Naive thymus-derived CD4-positive, alpha-beta T cell (primary cell): ENCODE measurements around the gene DTNB. TPM values are rescaled to one million over a fixed set of nuclear protein-coding genes. Genes with fewer than 3 reads are reported as not detected.

Source experiments
- ATAC-seq: fragments of 150-1000 bp; cut with Tn5 transposase; 2 replicates; pipeline ENCODE4 v1.10.0; 2021; ENCODE audit warnings: mild to moderate bottlenecking, moderate library complexity
- CTCF ChIA-PET: fragments of 350-600 bp; sonication (Branson Sonifier 250); formaldehyde crosslinking; loops from one replicate; lab custom pipeline; 2021; ENCODE audit warnings: antibody characterized with exemption; lab: Charles Lee
- POLR2A ChIA-PET: fragments of 350-600 bp; sonication (Branson Sonifier 250); formaldehyde crosslinking; loops from one replicate; lab custom pipeline; 2021; ENCODE audit warnings: antibody characterized with exemption, inconsistent platforms; lab: Charles Lee
- DNase-seq, 9 donors: peaks; one replicate each; pipeline versions ENCODE4 v3.0.0 to v3.0.0-alpha.2; 2020 to 2022; ENCODE audit warnings: mixed read lengths in 1 of 9
- H3K27ac ChIP-seq: one replicate; pipeline ENCODE4 v1.7.0; 2013; ENCODE audit warnings: mild to moderate bottlenecking, low read depth, low read length, moderate library complexity
- H3K27me3 ChIP-seq, 2 donors: one replicate each; pipeline ENCODE4 v1.7.0; 2013; ENCODE audit warnings: low read length in 2 of 2, mild to moderate bottlenecking in 2 of 2, moderate library complexity in 2 of 2; ENCODE audit not compliant: control insufficient read depth in 2 of 2, insufficient read depth in 2 of 2
- H3K36me3 ChIP-seq, 3 experiments: 1 replicate in 2 of 3; 2 replicates in 1 of 3; pipeline ENCODE4 v1.7.0; 2013; ENCODE audit warnings: low read length in 3 of 3, mild to moderate bottlenecking in 3 of 3, moderate library complexity in 1 of 3; ENCODE audit not compliant: insufficient read depth in 3 of 3, control insufficient read depth in 2 of 3
- H3K4me1 ChIP-seq, 2 donors: one replicate each; pipeline ENCODE4 v1.7.0; 2013; ENCODE audit warnings: low read length in 2 of 2, mild to moderate bottlenecking in 2 of 2, moderate library complexity in 1 of 2; ENCODE audit not compliant: control insufficient read depth in 2 of 2, insufficient read depth in 2 of 2
- H3K4me3 ChIP-seq: 2 replicates; pipeline ENCODE4 v1.7.0; 2013; ENCODE audit warnings: mild to moderate bottlenecking, low read length
- H3K9me3 ChIP-seq, 3 experiments: 1 replicate in 2 of 3; 2 replicates in 1 of 3; pipeline ENCODE4 v1.7.0; 2013; ENCODE audit warnings: low read length in 3 of 3; ENCODE audit not compliant: control insufficient read depth in 2 of 3
- H3K27ac Mint-ChIP-seq, 9 donors: one replicate each; pipeline ENCODE4 v1.8.0; 2020 to 2022; ENCODE audit warnings: mixed read lengths in 9 of 9, mild to moderate bottlenecking in 8 of 9, moderate library complexity in 5 of 9, inconsistent platforms in 2 of 9
- H3K27me3 Mint-ChIP-seq, 5 donors: one replicate each; pipeline ENCODE4 v1.8.0; 2021 to 2022; ENCODE audit warnings: mixed read lengths in 5 of 5, mild to moderate bottlenecking in 1 of 5
- H3K36me3 Mint-ChIP-seq, 5 donors: one replicate each; pipeline ENCODE4 v1.8.0; 2020 to 2022; ENCODE audit warnings: mixed read lengths in 5 of 5, mild to moderate bottlenecking in 3 of 5, inconsistent platforms in 1 of 5
- H3K4me1 Mint-ChIP-seq, 7 donors: one replicate each; pipeline ENCODE4 v1.8.0; 2020 to 2022; ENCODE audit warnings: mixed read lengths in 7 of 7, mild to moderate bottlenecking in 3 of 7, inconsistent platforms in 1 of 7
- H3K4me3 Mint-ChIP-seq, 10 donors: one replicate each; pipeline ENCODE4 v1.8.0; 2020 to 2022; ENCODE audit warnings: mild to moderate bottlenecking in 10 of 10, mixed read lengths in 10 of 10, moderate library complexity in 6 of 10, inconsistent platforms in 2 of 10
- H3K9me3 Mint-ChIP-seq, 11 donors: one replicate each; pipeline ENCODE4 v1.8.0; 2020 to 2022; ENCODE audit warnings: mixed read lengths in 11 of 11, mild to moderate bottlenecking in 4 of 11, inconsistent platforms in 1 of 11, moderate library complexity in 1 of 11
- intact Hi-C, 2 donors: fragments of 100-400 bp; cut with micrococcal nuclease; formaldehyde crosslinking; loops; one replicate each; pipeline ENCODE4 v1.15.1; 2023
- polyA plus RNA-seq, 2 donors: library from polyadenylated mRNA; unstranded; fragments of 300-500 nt; fragmentation: Illumina TruSeq; gene quantifications; one replicate each; pipeline ENCODE4 v1.2.3, GENCODE V29; 2021
- total RNA-seq, 6 experiments: library from RNA in 5 of 6; stranded (reverse) in 5 of 6; gene quantifications; 1 replicate in 5 of 6; 2 replicates in 1 of 6; pipeline ENCODE4 v1.2.3 and lab custom pipeline; 2021 to 2026

Gene DTNB
- total and polyA plus RNA-seq, 7 experiments from 2014 or later, result 17.0 to 56.2 (median 33.1) TPM

DNA sequence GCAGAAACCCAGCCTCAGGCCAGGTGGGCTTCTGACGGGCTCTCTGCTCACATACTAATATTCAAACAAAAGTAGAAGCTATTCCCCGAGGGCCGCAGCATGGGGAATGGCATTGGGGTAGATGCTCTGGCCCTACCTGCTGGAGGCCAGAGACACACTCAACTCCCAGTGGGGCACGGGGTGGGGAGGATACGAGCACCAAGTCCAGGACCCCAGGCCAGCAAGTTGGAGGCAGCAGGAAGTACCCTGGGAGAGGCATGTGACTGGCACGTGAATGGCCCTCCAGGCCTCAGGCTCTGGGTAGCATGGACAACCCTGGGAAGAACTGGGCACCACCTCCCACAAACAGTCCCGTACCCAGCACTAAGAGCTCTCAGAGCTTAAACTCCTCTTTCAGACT, 335.5 kb downstream of the DTNB start:
- Mint-ChIP-seq H3K27me3 (no peaks in the 10 kb centered on the region), H3K9me3 (no peaks in the 10 kb centered on the region), H3K4me3 (peak overlapping the region; percentile 21 to 84 (median 66)), H3K27ac (peak overlapping the region; percentile 62 to 96 (median 76)), H3K36me3 (peaks cover 0 to 3% (median 0%) of the 10 kb centered on the region in 5 donors), H3K4me1 (peaks cover 52 to 70% (median 64%) of the 10 kb centered on the region in 7 donors)
- Histone ChIP-seq H3K27me3 (no peaks in the 10 kb centered on the region), H3K36me3 (no peaks in the 10 kb centered on the region), H3K4me3 (no peak overlapping the region), H3K4me1 (peaks cover 18 to 70% of the 10 kb centered on the region in 2 donors), H3K9me3 (no peaks in the 10 kb centered on the region), H3K27ac (peak overlapping the region; percentile 69)
- ATAC-seq (no peak), DNase-seq (no peak)
- intact Hi-C loops, result loop anchor here (1.0 to 5.0 kb wide), 3 partner anchors 23 to 36 kb away; no protein-coding TSS in a partner anchor
- CTCF ChIA-PET, result interaction anchor here (1.5 to 3.1 kb wide), 3 partner anchors 23 to 61 kb away, joined by 4 to 18 read pairs (median 5); no protein-coding TSS in a partner anchor
- POLR2A ChIA-PET, result interaction anchor here (0.7 to 3.3 kb wide), 9 partner anchors 11 to 87 kb away, joined by 3 to 25 read pairs (median 7); no protein-coding TSS in a partner anchor

DNA sequence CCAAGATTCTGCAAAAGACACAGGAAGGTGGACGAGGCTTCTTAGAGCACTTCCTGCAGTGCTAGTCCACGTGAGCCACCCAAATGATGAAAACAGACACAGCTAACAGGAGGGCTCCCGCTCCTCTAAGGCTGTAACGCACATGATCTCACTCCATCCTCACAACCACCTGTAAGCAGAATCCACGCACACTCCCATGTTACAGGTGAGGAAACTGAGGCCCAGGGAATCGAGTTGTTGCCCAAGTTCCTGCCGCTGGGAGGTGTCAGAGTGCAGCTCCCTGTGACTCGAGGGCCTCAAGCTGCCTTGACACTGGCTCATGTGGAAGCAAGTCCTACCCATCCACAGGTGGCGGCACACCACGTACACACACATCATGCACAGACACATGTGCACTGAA, 336.1 kb downstream of the DTNB start:
- Histone ChIP-seq H3K36me3 (no peaks in the 10 kb centered on the region), H3K27ac (peak overlapping the region; percentile 69), H3K27me3 (no peaks in the 10 kb centered on the region), H3K4me1 (peaks cover 13 to 67% of the 10 kb centered on the region in 2 donors), H3K4me3 (no peak overlapping the region), H3K9me3 (no peaks in the 10 kb centered on the region)
- ChIA-PET CTCF (interaction anchor here (0.8 to 3.1 kb wide), 6 partner anchors 13 to 171 kb away, joined by 3 to 18 read pairs (median 3); no protein-coding TSS in a partner anchor), POLR2A (interaction anchor here (0.7 to 3.3 kb wide), 12 partner anchors 11 to 86 kb away, joined by 3 to 25 read pairs (median 6); no protein-coding TSS in a partner anchor)
- peak overlapping the region; percentile 62 to 96 (median 76) for H3K27ac Mint-ChIP-seq
- peak in 2 of 9 donors; percentile 35 to 46 for DNase-seq
- no peaks in the 10 kb centered on the region for H3K27me3 Mint-ChIP-seq
- H3K4me1 Mint-ChIP-seq, result peaks cover 54 to 76% (median 70%) of the 10 kb centered on the region in 7 donors
- intact Hi-C loops, result loop anchor here (1.0 to 5.0 kb wide), 3 partner anchors 22 to 35 kb away; no protein-coding TSS in a partner anchor
- peaks cover 0 to 3% (median 0%) of the 10 kb centered on the region in 5 donors for H3K36me3 Mint-ChIP-seq
- H3K9me3 Mint-ChIP-seq, result no peaks in the 10 kb centered on the region
- H3K4me3 Mint-ChIP-seq, result peak overlapping the region; percentile 21 to 84 (median 66)
- ATAC-seq, result no peak

DNA sequence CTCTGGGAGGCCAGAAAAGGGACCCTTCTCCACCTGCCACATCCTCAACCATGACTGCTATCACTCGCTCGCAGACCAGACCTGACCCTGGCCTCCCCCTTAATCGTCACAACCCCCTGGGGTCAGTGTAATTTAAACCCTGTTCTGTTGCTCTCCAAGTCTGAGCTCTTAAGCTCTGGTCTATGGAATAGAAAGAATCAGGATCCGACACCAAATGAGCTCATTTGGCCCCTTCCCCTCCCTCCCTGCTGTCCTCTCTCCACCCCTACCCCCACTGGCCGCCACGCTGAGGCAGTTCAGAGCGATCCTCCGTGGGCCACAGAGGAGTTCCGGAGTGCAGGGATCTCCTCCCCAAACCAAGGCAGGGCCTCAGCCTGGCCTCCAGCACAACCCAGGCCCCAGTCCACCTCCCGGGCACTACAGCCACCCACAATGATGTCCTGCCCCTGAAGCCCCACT, 337.0 kb downstream of the DTNB start:
- Mint-ChIP-seq H3K9me3 (no peaks in the 10 kb centered on the region), H3K36me3 (peaks cover 0 to 6% (median 0%) of the 10 kb centered on the region in 5 donors), H3K27ac (peak overlapping the region; percentile 15 to 96 (median 76)), H3K4me3 (peak overlapping the region in 9 of 10 donors; percentile 4 to 81 (median 53)), H3K27me3 (no peaks in the 10 kb centered on the region), H3K4me1 (peaks cover 61 to 85% (median 78%) of the 10 kb centered on the region in 7 donors)
- no peak for DNase-seq
- peaks cover 13 to 67% of the 10 kb centered on the region in 2 donors for H3K4me1 ChIP-seq
- POLR2A ChIA-PET, result interaction anchor here (1.0 to 3.3 kb wide), 9 partner anchors 13 to 85 kb away, joined by 4 to 25 read pairs (median 7); no protein-coding TSS in a partner anchor
- ATAC-seq, result no peak
- H3K27ac ChIP-seq, result peak overlapping the region; percentile 69
- H3K36me3 ChIP-seq, result no peaks in the 10 kb centered on the region
- CTCF ChIA-PET, result interaction anchor here (1.0 to 1.7 kb wide), 4 partner anchors 15 to 171 kb away, joined by 3 to 4 read pairs (median 3); no protein-coding TSS in a partner anchor
- intact Hi-C loops, result loop anchor here (2.0 to 5.0 kb wide), 2 partner anchors 22 to 34 kb away; no protein-coding TSS in a partner anchor
- H3K9me3 ChIP-seq, result no peaks in the 10 kb centered on the region
- no peaks in the 10 kb centered on the region for H3K27me3 ChIP-seq
- H3K4me3 ChIP-seq, result no peak overlapping the region

DNA sequence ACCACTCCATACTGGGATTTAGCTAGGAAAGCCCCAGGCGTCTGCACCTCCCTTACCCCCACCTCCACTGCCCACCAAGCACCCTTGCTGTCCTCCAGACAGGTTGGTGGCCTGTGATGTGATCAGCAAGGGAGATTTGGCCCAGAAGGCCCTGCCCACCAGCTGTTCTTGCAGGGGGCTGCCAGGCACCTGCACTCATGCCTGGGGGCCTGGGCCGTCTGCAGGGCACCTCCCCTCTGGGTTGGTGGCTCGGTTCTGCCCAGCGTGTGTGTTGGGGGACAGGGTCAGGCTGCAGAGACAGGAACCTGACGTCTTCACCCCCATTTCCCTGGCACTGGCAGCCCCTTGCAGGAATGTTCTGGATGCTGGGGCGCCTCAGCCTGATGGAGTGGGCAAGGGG, 337.4 kb downstream of the DTNB start:
- Histone ChIP-seq H3K4me3 (no peak overlapping the region), H3K27me3 (no peaks in the 10 kb centered on the region), H3K27ac (peak overlapping the region; percentile 51), H3K9me3 (no peaks in the 10 kb centered on the region), H3K4me1 (peaks cover 13 to 67% of the 10 kb centered on the region in 2 donors), H3K36me3 (no peaks in the 10 kb centered on the region)
- H3K27ac Mint-ChIP-seq, result peak overlapping the region in 8 of 9 donors; percentile 62 to 96 (median 91)
- peaks cover 66 to 89% (median 83%) of the 10 kb centered on the region in 7 donors for H3K4me1 Mint-ChIP-seq
- ChIA-PET CTCF (interaction anchor here (1.7 kb wide), 1 partner anchor 14 kb away, joined by 3 read pairs; no protein-coding TSS in a partner anchor), POLR2A (interaction anchor here (0.9 to 3.3 kb wide), 4 partner anchors 21 to 85 kb away, joined by 4 to 25 read pairs (median 6); no protein-coding TSS in a partner anchor)
- ATAC-seq (no peak), DNase-seq (no peak)
- intact Hi-C loops, result loop anchor here (2.0 to 5.0 kb wide), 2 partner anchors 21 to 34 kb away; no protein-coding TSS in a partner anchor
- no peaks in the 10 kb centered on the region for H3K27me3 Mint-ChIP-seq
- peaks cover 0 to 10% (median under 1%) of the 10 kb centered on the region in 5 donors for H3K36me3 Mint-ChIP-seq
- peak overlapping the region in 5 of 10 donors; percentile 7 to 81 (median 67) for H3K4me3 Mint-ChIP-seq
- no peaks in the 10 kb centered on the region for H3K9me3 Mint-ChIP-seq

DNA sequence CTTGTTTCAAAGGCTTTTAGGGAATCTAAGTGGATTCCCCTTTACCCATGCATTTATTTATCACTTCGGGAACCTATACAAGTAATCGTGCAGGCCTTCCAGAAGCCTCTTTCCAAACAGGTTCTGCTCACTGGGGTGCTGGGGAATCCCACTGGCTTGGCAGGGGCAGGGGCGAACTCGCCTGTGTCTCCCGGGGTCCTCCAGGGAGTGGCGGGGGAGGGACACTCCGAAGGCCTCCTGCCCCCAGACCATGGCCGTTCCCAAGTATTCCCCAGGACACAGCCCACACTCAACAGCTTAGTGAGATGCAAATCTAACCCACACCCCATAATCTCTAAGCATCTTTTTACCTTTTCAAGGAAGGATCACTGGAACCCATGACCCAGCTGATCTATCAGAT, 338.2 kb downstream of the DTNB start:
- intact Hi-C loops, result loop anchor here in 1 of 2 donors (2.0 to 5.0 kb wide), 2 partner anchors 20 to 33 kb away; no protein-coding TSS in a partner anchor
- Histone ChIP-seq H3K36me3 (no peaks in the 10 kb centered on the region), H3K27ac (peak overlapping the region; percentile 51), H3K27me3 (no peaks in the 10 kb centered on the region), H3K4me3 (no peak overlapping the region), H3K9me3 (no peaks in the 10 kb centered on the region), H3K4me1 (peaks cover 13 to 67% of the 10 kb centered on the region in 2 donors)
- H3K36me3 Mint-ChIP-seq, result peaks cover 0 to 10% (median 4%) of the 10 kb centered on the region in 5 donors
- peaks cover 0 to 1% (median 0%) of the 10 kb centered on the region in 11 donors for H3K9me3 Mint-ChIP-seq
- ATAC-seq, result no peak
- POLR2A ChIA-PET, result interaction anchor here (0.6 to 3.3 kb wide), 4 partner anchors 21 to 163 kb away, joined by 4 to 25 read pairs (median 6); no protein-coding TSS in a partner anchor
- no peak for DNase-seq
- no peaks in the 10 kb centered on the region for H3K27me3 Mint-ChIP-seq
- peak overlapping the region; percentile 56 to 95 (median 85) for H3K27ac Mint-ChIP-seq
- CTCF ChIA-PET, result interaction anchor here (0.7 kb wide), 1 partner anchor 43 kb away, joined by 3 read pairs; no protein-coding TSS in a partner anchor
- H3K4me1 Mint-ChIP-seq, result peaks cover 66 to 96% (median 89%) of the 10 kb centered on the region in 7 donors
- H3K4me3 Mint-ChIP-seq, result peak overlapping the region in 7 of 10 donors; percentile 21 to 81 (median 62)

DNA sequence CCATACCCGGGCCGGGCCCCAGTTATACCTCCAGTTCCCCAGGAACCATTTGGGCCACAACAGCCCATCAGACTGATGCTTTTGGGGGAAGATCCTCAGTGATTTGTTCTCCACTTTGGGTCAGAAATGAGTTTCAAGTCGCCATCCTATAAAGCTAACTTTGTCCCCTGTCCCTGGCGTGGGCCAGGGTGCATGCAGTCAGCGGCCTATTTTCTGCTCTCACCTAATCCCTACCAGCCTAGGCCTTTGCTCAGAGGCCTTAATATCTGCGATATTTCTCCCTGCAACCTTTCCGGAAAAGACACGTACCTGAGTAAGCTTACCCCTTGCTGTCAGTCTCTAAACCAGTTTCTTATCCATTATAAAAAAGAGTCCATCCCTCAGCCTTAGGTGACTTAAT, 338.9 kb downstream of the DTNB start:
- ATAC-seq (no peak), DNase-seq (no peak)
- ChIA-PET POLR2A (interaction anchor here (0.6 to 1.7 kb wide), 6 partner anchors 20 to 162 kb away, joined by 3 to 8 read pairs (median 4); no protein-coding TSS in a partner anchor), CTCF (interaction anchor here (1.0 to 2.1 kb wide), 2 partner anchors 26 to 42 kb away, joined by 4 to 7 read pairs; no protein-coding TSS in a partner anchor)
- peaks cover 0 to 17% (median 10%) of the 10 kb centered on the region in 5 donors for H3K36me3 Mint-ChIP-seq
- H3K36me3 ChIP-seq, result no peaks in the 10 kb centered on the region
- no peaks in the 10 kb centered on the region for H3K27me3 Mint-ChIP-seq
- peaks cover 0 to 1% (median 0%) of the 10 kb centered on the region in 11 donors for H3K9me3 Mint-ChIP-seq
- peak overlapping the region; percentile 51 for H3K27ac ChIP-seq
- peak overlapping the region; percentile 15 to 81 (median 61) for H3K4me3 Mint-ChIP-seq
- H3K4me1 Mint-ChIP-seq, result peaks cover 66 to 99% (median 92%) of the 10 kb centered on the region in 7 donors
- H3K27me3 ChIP-seq, result no peaks in the 10 kb centered on the region
- peak overlapping the region; percentile 50 to 95 (median 85) for H3K27ac Mint-ChIP-seq
- no peak overlapping the region for H3K4me3 ChIP-seq
- intact Hi-C loops, result loop anchor here in 1 of 2 donors (2.0 kb wide), 1 partner anchor 20 kb away; no protein-coding TSS in a partner anchor
- H3K4me1 ChIP-seq, result peaks cover 13 to 63% of the 10 kb centered on the region in 2 donors
- no peaks in the 10 kb centered on the region for H3K9me3 ChIP-seq
